ENCODE results near the gene LRPPRC. TPM values are rescaled to one million over a fixed set of nuclear protein-coding genes. Genes with fewer than 3 reads are reported as not detected.

The LRPPRC gene
- total RNA-seq, 1 donor from 2014 or later, result 120 TPM

DNA sequence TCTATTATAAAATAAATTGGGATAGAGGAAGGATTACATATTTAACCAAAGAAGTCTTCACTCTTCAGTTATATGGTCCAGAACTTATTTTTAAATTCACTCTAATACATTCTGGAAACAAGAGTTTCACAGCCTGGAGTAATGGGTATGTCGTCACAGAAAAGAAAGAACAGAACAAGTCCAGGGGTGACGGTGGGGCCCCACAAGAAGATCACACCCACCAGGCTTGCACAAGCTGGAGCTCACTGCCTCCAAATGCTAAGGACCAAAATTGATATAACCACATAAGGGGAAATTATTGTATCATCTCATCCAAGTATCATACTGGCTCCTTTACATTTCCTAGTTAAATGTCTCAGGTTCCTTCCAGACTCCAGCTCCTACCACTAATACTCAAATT, 11.3 kb downstream of the LRPPRC start:
- CTCF ChIA-PET, result no interaction called here
- peaks cover 3% of the 10 kb centered on the region for H3K4me1 Mint-ChIP-seq

GRCh38 chr2:43980902-43981301, 14.9 kb downstream of the LRPPRC start:
- ChIA-PET CTCF (no interaction called here), POLR2A (no interaction called here)
- no peak for DNase-seq
- no peak for TF ChIP-seq CTCF (IDR thresholded peaks at IDR 0.05)
- Mint-ChIP-seq H3K27me3 (no peaks in the 10 kb centered on the region), H3K4me1 (peaks cover 2% of the 10 kb centered on the region), H3K4me3 (no peak overlapping the region), H3K27ac (no peak overlapping the region), H3K36me3 (ENCODE audit: low read depth) (peaks cover 68% of the 10 kb centered on the region), H3K9me3 (no peaks in the 10 kb centered on the region)
- intact Hi-C loops (cut with micrococcal nuclease), result no loop called here
- no peak for ATAC-seq (ENCODE audit: low read depth)

More for the DNA sequence above, 11.3 kb downstream of the LRPPRC start:
- POLR2A ChIA-PET, result no interaction called here
- intact Hi-C loops (cut with micrococcal nuclease), result no loop called here
- ATAC-seq (ENCODE audit: low read depth) (no peak), DNase-seq (no peak)
- Mint-ChIP-seq H3K27me3 (no peaks in the 10 kb centered on the region), H3K36me3 (ENCODE audit: low read depth) (peaks cover 68% of the 10 kb centered on the region), H3K4me3 (no peak overlapping the region), H3K9me3 (no peaks in the 10 kb centered on the region), H3K27ac (no peak overlapping the region)
- TF ChIP-seq CTCF (IDR thresholded peaks at IDR 0.05), result no peak

DNA sequence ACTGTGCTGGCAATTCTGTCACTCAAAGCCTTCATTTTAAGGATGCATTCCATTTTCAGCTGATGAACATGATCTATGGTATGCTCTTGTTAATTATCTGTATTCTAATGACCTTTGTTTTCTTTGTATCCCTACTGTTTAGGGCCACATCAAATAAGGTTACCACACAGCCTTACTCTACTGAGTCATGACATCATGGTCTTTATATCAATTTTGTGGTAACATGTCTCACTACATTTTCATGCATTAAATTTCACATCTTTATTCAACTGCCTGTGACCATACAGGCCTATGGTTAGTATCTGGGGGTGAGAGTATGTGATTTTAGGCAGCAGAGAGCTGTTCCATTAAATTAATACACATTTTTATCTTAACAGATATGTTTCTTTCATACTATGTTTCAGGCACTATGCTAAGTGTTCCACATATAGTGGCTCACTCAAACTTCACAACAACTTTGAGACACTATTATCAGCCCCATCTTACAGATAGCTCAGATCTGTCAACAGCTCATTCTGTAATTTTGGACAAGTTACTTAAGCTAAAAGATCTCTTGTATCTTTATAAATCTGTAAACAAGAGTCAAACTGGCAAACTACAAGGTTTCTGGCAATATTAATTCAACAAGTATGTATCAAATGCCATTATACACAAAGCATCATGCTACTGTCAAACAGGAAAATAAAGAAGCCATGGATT, 18.0 kb downstream of the LRPPRC start:
- POLR2A ChIA-PET, result no interaction called here
- H3K27ac Mint-ChIP-seq, result no peak overlapping the region
- intact Hi-C loops (cut with micrococcal nuclease), result loop anchor here (5.0 kb wide), 1 partner anchor 36 kb away; no protein-coding TSS in a partner anchor

DNA sequence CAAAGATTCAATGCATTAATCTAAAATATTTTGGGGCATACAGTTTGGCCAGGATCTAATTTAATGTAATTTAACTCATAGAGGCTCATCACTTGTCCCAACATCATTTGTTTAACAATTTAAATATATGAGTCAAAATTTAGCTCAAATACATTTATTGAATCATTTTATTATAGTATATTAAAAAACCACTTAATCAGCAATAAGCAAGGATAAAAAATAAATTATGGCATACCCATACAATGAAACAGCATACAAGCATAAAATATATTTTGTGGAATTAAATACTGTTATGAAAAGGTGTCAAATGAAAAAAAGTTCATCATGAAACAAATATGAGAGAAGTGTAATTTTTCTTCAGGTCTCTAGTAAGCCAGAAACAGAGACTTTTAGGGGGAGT, 34.9 kb downstream of the LRPPRC start:
- Mint-ChIP-seq H3K27me3 (no peaks in the 10 kb centered on the region), H3K27ac (no peak overlapping the region), H3K9me3 (no peaks in the 10 kb centered on the region), H3K4me1 (no peaks in the 10 kb centered on the region), H3K4me3 (no peak overlapping the region), H3K36me3 (ENCODE audit: low read depth) (peaks cover 80% of the 10 kb centered on the region)
- TF ChIP-seq CTCF (IDR thresholded peaks at IDR 0.05), result no peak
- ChIA-PET CTCF (no interaction called here), POLR2A (no interaction called here)
- no peak for DNase-seq
- intact Hi-C loops (cut with micrococcal nuclease), result no loop called here
- no peak for ATAC-seq (ENCODE audit: low read depth)

More for the DNA sequence above, 18.0 kb downstream of the LRPPRC start:
- CTCF ChIA-PET, result no interaction called here
- Mint-ChIP-seq H3K9me3 (no peaks in the 10 kb centered on the region), H3K4me3 (no peak overlapping the region), H3K4me1 (no peaks in the 10 kb centered on the region), H3K36me3 (ENCODE audit: low read depth) (peaks cover 81% of the 10 kb centered on the region), H3K27me3 (no peaks in the 10 kb centered on the region)
- DNase-seq (no peak), ATAC-seq (ENCODE audit: low read depth) (no peak)
- TF ChIP-seq CTCF (IDR thresholded peaks at IDR 0.05), result no peak

DNA sequence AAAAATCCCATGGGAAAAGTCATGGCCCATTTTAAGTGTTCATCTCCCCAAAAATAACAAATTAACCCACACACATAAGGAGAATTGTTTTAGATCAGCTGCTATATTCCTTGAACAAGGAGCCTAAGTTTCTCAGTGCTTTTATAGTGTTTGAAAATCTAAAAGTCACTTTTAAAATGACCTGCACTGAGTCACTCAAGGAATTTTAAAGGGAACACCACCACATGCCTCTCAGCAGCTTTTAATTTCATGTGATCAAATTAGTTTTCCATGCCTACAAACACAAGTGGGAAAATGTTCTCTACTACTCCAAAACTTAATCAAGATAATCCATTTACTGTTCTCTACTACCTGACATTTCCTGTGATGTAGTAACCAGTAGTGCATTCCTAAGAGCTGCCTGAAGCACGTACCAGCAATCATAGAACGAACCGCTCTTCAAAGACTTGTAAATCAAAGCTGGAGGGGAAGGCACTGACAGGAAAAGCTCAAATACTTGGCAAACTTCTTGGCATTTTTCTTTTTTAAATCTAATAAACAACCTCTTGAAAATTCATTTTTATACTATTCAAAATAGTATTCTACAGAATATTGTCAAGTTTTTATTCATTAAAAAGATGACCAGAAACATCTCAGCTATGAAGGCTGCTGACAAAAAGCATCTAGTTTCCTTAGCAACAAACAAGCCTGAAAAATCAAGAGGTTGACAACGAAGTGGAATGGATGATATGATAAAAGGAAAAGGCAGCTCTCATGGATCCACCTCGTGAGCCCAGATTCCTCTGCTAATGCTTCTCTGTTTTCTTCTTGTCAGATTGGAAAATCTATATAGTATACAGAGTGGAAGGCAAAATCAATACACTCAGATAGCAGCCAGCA, 37.2 kb downstream of the LRPPRC start:
- intact Hi-C loops (cut with micrococcal nuclease), result loop anchor here (10.0 kb wide), 1 partner anchor 54 kb away; no protein-coding TSS in a partner anchor
- ATAC-seq (ENCODE audit: low read depth) (no peak), DNase-seq (no peak)
- H3K36me3 Mint-ChIP-seq (ENCODE audit: low read depth), result peaks cover 80% of the 10 kb centered on the region
- H3K27ac Mint-ChIP-seq, result no peak overlapping the region
- ChIA-PET CTCF (no interaction called here), POLR2A (no interaction called here)
- H3K4me3 Mint-ChIP-seq, result no peak overlapping the region
- no peaks in the 10 kb centered on the region for H3K9me3 Mint-ChIP-seq
- H3K4me1 Mint-ChIP-seq, result no peaks in the 10 kb centered on the region
- TF ChIP-seq CTCF (IDR thresholded peaks at IDR 0.05), result no peak
- no peaks in the 10 kb centered on the region for H3K27me3 Mint-ChIP-seq

All from activated B cell treated with CpG ODN at 0.5 μM for 24 hours (primary cell).